Prostate gland (tissue), 2 donors: Measurements from ENCODE around the gene SOX8. TPM values are rescaled to one million over a fixed set of nuclear protein-coding genes. Genes with fewer than 3 reads are reported as not detected.

Experiments
- DNase-seq: peaks from one replicate; pipeline ENCODE4 v3.0.0-alpha.2; 2019; ENCODE audit warnings: low spot score
- H3K27ac ChIP-seq, 2 donors: fragments of 200-600 bp; sonication (generic); 2 replicates each; pipeline ENCODE4 v1.5.1; 2017 to 2019
- H3K27me3 ChIP-seq: fragments of 200-600 bp; sonication (generic); replicated peaks from 2 replicates; pipeline ENCODE4 v1.5.1; 2019; ENCODE audit not compliant: insufficient read depth
- H3K36me3 ChIP-seq, 2 donors: fragments of 200-600 bp; sonication (generic); 1 replicate in 1 of 2; 2 replicates in 1 of 2; pipeline versions ENCODE4 v1.5.1 to v1.8.1; 2017 to 2019
- H3K4me1 ChIP-seq: fragments of 200-600 bp; sonication (generic); replicated peaks from 2 replicates; pipeline ENCODE4 v1.5.1; 2019
- H3K4me3 ChIP-seq, 2 donors: fragments of 200-600 bp; sonication (generic); 2 replicates each; pipeline ENCODE4 v1.5.1; 2017 to 2019
- H3K9me3 ChIP-seq: fragments of 200-600 bp; sonication (generic); 2 replicates; pipeline ENCODE4 v1.5.1; 2017
- POLR2A ChIP-seq: fragments of 450-650 bp; IDR thresholded peaks from one replicate; pipeline ENCODE4 v1.6.1; 2016; ENCODE audit warnings: antibody characterized with exemption, mild to moderate bottlenecking
- POLR2AphosphoS5 ChIP-seq: sonication (generic); formaldehyde crosslinking; IDR thresholded peaks from one replicate; pipeline ENCODE4 v1.6.1; 2017; ENCODE audit warnings: antibody characterized with exemption
- WGBS: methylation state at CpG from one replicate; pipeline ENCODE4 v1.1.5; 2018; 5-methylcytosine and 5-hydroxymethylcytosine counted together
- intact Hi-C: fragments of 100-400 bp; cut with DNase I; formaldehyde crosslinking; loops from one replicate; pipeline ENCODE4 v1.14.2; 2022
- total RNA-seq, 2 donors: library from RNA; depleted of rRNA; stranded (reverse); fragments of >200 nt; gene quantifications; one replicate each; pipeline ENCODE4 v1.1.0, GENCODE V29; 2016
- TF ChIP-seq, protein P1 (sequence below), 4 experiments: fragments of 200-600 bp in 2 of 4; fragments of 450-650 bp in 2 of 4; sonication (generic) in 2 of 4; IDR thresholded peaks; 1 replicate in 3 of 4; 2 replicates in 1 of 4; pipeline ENCODE4 v1.5.1; 2016 to 2019; ENCODE audit warnings: antibody characterized with exemption in 4 of 4, mild to moderate bottlenecking in 2 of 4, moderate library complexity in 2 of 4

The SOX8 gene
- total RNA-seq, 2 donors from 2014 or later, result 0.59 to 11.9 TPM

DNA sequence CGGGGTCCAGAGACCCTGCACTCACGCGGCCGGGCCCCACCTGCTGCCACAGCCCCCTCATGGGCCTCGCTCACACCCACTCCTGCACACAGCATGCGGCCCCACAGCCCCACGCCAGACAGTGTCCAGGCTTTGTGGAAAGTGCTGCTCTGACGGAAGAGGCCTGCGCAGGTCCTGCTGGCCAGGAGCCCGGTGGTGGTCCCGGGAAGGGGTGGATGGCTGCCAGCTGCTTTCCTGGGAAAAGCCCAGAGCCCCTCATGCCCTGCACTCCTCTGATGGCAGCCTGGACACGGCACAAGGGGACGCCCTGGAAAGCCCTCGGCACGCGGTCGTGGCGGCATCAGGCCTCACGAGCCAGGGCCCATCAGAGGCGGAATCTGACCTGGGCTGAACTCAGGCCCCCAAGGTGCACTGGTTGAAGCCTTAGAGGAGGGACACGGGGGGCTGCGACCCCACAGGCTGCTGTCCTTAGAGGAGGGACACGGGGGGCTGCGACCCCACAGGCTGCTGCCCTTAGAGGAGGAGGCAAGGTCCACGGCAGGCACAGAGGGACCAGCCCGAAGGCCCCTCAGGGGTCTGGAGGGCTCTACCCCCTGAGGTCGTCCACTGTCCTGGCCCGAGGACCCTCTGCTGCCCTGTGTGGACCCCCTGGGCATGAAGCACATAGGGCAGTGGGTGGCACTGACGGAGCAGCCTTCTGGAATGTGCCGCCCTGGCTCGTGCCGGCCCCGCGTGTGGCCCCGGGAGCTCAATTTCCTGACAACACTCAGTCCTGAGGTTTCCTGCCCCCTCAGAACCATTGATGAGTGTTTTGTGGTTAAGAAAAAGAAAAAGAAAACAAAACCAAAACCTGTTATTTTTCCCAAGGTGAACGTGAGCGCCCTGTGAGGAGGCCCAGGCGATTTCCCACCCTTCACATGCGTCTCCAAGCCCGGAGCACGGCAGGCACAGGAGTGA lies 22.1 kb downstream of the SOX8 start:
- no peak for TF ChIP-seq POLR2AphosphoS5
- TF ChIP-seq POLR2A, result no peak
- TF ChIP-seq, protein P1, sequence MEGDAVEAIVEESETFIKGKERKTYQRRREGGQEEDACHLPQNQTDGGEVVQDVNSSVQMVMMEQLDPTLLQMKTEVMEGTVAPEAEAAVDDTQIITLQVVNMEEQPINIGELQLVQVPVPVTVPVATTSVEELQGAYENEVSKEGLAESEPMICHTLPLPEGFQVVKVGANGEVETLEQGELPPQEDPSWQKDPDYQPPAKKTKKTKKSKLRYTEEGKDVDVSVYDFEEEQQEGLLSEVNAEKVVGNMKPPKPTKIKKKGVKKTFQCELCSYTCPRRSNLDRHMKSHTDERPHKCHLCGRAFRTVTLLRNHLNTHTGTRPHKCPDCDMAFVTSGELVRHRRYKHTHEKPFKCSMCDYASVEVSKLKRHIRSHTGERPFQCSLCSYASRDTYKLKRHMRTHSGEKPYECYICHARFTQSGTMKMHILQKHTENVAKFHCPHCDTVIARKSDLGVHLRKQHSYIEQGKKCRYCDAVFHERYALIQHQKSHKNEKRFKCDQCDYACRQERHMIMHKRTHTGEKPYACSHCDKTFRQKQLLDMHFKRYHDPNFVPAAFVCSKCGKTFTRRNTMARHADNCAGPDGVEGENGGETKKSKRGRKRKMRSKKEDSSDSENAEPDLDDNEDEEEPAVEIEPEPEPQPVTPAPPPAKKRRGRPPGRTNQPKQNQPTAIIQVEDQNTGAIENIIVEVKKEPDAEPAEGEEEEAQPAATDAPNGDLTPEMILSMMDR (IDR thresholded peaks at IDR 0.05), result no peak
- no peak overlapping the region for H3K27ac ChIP-seq
- no peaks in the 10 kb centered on the region for H3K9me3 ChIP-seq
- 85% methylated on average over 34 of the region's 41 CpGs for WGBS
- H3K4me3 ChIP-seq, result no peak overlapping the region
- no peak for DNase-seq
- no peaks in the 10 kb centered on the region for H3K36me3 ChIP-seq
- no peaks in the 10 kb centered on the region for H3K4me1 ChIP-seq
- no peaks in the 10 kb centered on the region for H3K27me3 ChIP-seq
- intact Hi-C loops, result no loop called here

DNA sequence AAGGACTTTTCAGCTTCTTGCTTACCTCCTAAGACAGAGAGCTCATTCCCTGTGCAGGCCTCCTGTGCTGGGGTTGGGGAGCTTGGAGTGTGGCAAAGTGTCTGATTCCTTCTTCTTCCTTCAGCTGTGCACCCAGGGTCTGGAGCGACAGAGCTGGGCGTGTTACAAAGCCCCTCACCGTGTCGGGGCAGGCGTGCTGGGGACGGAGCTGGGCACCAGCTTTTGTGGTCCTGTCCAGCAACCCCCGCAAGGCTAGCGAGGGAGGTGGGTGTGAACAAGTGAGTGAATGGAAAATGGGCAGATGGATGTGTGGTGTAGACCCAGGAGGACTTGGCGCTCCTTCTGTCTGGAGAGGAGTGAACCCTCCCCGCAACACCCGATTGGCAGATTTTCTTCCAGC lies 23.7 kb downstream of the SOX8 start:
- no peaks in the 10 kb centered on the region for H3K4me1 ChIP-seq
- WGBS, result 48% methylated on average over 11 of the region's 11 CpGs
- no peak overlapping the region for H3K27ac ChIP-seq
- intact Hi-C loops, result no loop called here
- no peak overlapping the region for H3K4me3 ChIP-seq
- DNase-seq, result peak; percentile 22
- H3K9me3 ChIP-seq, result no peaks in the 10 kb centered on the region
- H3K36me3 ChIP-seq, result no peaks in the 10 kb centered on the region
- peaks cover under 1% of the 10 kb centered on the region for H3K27me3 ChIP-seq
- TF ChIP-seq, protein P1 (IDR thresholded peaks at IDR 0.05), result no peak
- TF ChIP-seq POLR2AphosphoS5, result no peak
- no peak for TF ChIP-seq POLR2A

DNA sequence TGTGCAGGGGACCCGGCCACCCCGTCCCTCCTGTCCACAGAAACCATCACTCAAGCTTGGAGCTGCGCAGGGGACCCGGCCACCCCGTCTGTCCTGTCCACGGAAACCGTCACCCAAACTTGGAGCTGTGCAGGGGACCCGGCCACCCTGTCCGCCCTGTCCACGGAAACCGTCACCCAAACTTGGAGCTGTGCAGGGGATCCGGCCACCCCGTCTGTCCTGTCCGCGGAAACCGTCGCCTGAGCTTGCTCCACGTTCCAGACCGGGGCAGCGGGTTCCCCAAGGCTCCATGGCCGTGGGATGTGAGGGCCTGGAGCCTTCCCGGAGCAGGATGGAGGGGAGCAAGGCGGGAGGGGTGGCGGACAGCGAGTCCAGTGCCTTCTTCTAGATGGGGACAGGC lies 25.2 kb downstream of the SOX8 start:
- WGBS, result 89% methylated on average over 24 of the region's 25 CpGs
- no peaks in the 10 kb centered on the region for H3K4me1 ChIP-seq
- no peak overlapping the region for H3K27ac ChIP-seq
- no peak for TF ChIP-seq POLR2AphosphoS5
- no peak for TF ChIP-seq POLR2A
- TF ChIP-seq, protein P1 (IDR thresholded peaks at IDR 0.05), result no peak
- no peak for DNase-seq
- intact Hi-C loops, result no loop called here
- no peak overlapping the region for H3K4me3 ChIP-seq
- no peaks in the 10 kb centered on the region for H3K36me3 ChIP-seq
- no peaks in the 10 kb centered on the region for H3K9me3 ChIP-seq
- H3K27me3 ChIP-seq, result peaks cover 3% of the 10 kb centered on the region

DNA sequence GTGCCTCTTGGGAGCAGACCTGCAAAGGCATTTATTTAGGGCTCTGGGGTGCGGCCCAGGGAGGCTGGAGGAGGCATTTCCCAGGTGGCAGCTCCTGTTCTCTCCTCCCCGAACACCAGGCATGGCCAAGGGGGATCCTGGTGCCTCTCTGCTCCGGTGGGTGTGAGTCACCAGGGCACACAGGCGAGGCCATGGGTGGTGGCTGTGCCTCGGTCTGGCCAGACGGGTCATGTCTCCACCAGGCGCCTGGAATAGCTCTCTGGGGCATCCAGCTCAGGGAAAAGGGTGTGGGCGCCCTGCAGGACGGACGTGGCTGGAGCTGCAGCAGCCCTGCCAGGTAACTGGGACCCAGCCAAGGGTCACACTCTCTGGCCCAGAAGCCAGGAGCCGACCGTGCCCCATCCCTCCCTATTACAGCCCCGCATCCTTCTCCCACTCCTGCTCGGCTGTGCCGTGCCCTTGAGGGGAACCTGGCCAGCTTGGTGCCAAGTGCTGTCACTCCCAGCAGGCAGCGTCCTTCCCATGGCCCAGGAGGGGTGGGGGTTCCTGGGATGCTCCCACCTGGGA lies 25.8 kb downstream of the SOX8 start:
- intact Hi-C loops, result no loop called here
- 79% methylated on average over 16 of the region's 16 CpGs for WGBS
- DNase-seq, result no peak

More for the DNA sequence above, 25.8 kb downstream of the SOX8 start:
- Histone ChIP-seq H3K4me1 (no peaks in the 10 kb centered on the region), H3K36me3 (no peaks in the 10 kb centered on the region), H3K27me3 (peaks cover 3% of the 10 kb centered on the region), H3K27ac (no peak overlapping the region), H3K4me3 (no peak overlapping the region), H3K9me3 (no peaks in the 10 kb centered on the region)
- TF ChIP-seq POLR2AphosphoS5, result no peak
- TF ChIP-seq, protein P1 (IDR thresholded peaks at IDR 0.05), result no peak
- TF ChIP-seq POLR2A, result no peak
